OCI-LY3 (cell line): Measurements from ENCODE around the gene PRXL2A.
"Not testable (repeated sequence)": the region's sequence is repeated elsewhere in the genome, so short reads cannot be mapped to it uniquely, and the experiment has no call there.

Experiments used
- H2AFZ ChIP-seq: fragments of 200-600, 300-600 bp; shearing (Covaris generic); 2 replicates; pipeline ENCODE4 v1.6.0; 2014; ENCODE audit warnings: antibody characterized with exemption, low read depth, low read length
- H3K27ac ChIP-seq: fragments of 200-600, 300-600 bp; sonication (generic); 2 replicates; pipeline ENCODE4 v1.5.1; 2014; ENCODE audit warnings: mild to moderate bottlenecking, low read length, moderate library complexity, mixed read lengths
- H3K27me3 ChIP-seq: fragments of 200-600, 300-600 bp; sonication (generic); 2 replicates; pipeline ENCODE4 v1.6.1; 2014; ENCODE audit warnings: low read depth, low read length, mixed read lengths
- H3K36me3 ChIP-seq: fragments of 200-600, 300-600 bp; sonication (generic); replicated peaks from 2 replicates; pipeline ENCODE3; 2014; ENCODE audit warnings: low read depth, low read length, mixed read lengths
- H3K4me1 ChIP-seq: fragments of 300-600, 200-600 bp; sonication (generic); 2 replicates; pipeline ENCODE4 v1.6.1; 2014; ENCODE audit warnings: low read length, mixed read lengths
- H3K4me2 ChIP-seq: fragments of 200-600, 300-600 bp; sonication (generic); 2 replicates; pipeline ENCODE4 v1.6.1; 2014; ENCODE audit warnings: low read length, mixed read lengths
- H3K4me3 ChIP-seq: fragments of 300-600, 200-600 bp; sonication (generic); 2 replicates; pipeline ENCODE4 v1.5.1; 2014; ENCODE audit warnings: antibody characterized with exemption, mild to moderate bottlenecking, low read length, moderate library complexity
- H3K79me2 ChIP-seq: fragments of 300-600, 200-600 bp; shearing (Covaris generic); 2 replicates; pipeline ENCODE4 v1.6.1; 2014; ENCODE audit warnings: mild to moderate bottlenecking, low read length, mixed read lengths
- H3K9ac ChIP-seq: fragments of 300-600, 200-600 bp; shearing (Covaris generic); 2 replicates; pipeline ENCODE4 v1.6.0; 2014; ENCODE audit warnings: mild to moderate bottlenecking, low read length, moderate library complexity
- H3K9me3 ChIP-seq: fragments of 200-600, 300-600 bp; shearing (Covaris generic); 2 replicates; pipeline ENCODE4 v1.6.1; 2014; ENCODE audit warnings: low read length, mixed read lengths; ENCODE audit not compliant: insufficient read depth
- H4K20me1 ChIP-seq: fragments of 200-600, 300-600 bp; sonication (generic); 2 replicates; pipeline ENCODE4 v1.6.1; 2016; ENCODE audit warnings: low read length, mixed read lengths; ENCODE audit not compliant: insufficient read depth
- EZH2phosphoT487 ChIP-seq: fragments of 200-600 bp; shearing (Covaris generic); IDR thresholded peaks from 2 replicates; pipeline ENCODE4 v1.6.1; 2018; ENCODE audit warnings: antibody characterized with exemption, mixed run types, low read depth
- TF ChIP-seq, protein P1 (sequence below): fragments of 200-600, 300-600 bp; sonication (generic); IDR thresholded peaks from 2 replicates; pipeline ENCODE4 v1.5.1; 2014; ENCODE audit warnings: antibody characterized with exemption, low read length, low read depth

Gene PRXL2A

GRCh38 chr10:80416479-80417098 lies 8.2 kb downstream of the PRXL2A start:
- peaks cover 7% of the 10 kb centered on the region for H3K4me1 ChIP-seq

DNA sequence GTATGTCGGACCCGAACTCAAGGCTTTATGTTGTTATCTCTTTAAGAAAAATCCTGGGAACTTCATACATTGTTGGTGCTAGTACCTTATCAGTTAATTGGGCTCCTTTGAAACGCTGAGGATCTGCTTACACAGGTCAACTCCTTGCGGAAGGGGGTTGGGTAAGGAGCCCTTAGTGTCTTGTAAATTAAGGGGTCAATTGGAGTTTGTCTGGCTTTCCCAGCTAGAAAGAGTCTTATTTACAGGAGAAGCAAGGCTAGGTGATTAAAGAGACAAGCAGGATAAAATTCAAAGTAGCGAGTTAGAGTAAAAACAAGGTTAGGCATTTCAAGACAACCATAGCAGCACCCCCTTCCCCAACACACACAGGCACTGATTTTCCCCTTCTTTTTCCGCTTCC lies 8.9 kb downstream of the PRXL2A start:
- H3K9ac ChIP-seq, H2AFZ ChIP-seq, H3K79me2 ChIP-seq, H3K4me3 ChIP-seq, H3K27ac ChIP-seq, H4K20me1 ChIP-seq, H3K9me3 ChIP-seq, H3K4me2 ChIP-seq, H3K27me3 ChIP-seq, H3K36me3 ChIP-seq: not testable (repeated sequence)
- H3K4me1 ChIP-seq, result peaks cover 13% of the 10 kb centered on the region

More at GRCh38 chr10:80416479-80417098, 8.2 kb downstream of the PRXL2A start:
- Histone ChIP-seq H2AFZ (no peak overlapping the region), H3K27me3 (no peaks in the 10 kb centered on the region), H4K20me1 (no peaks in the 10 kb centered on the region), H3K4me2 (no peak overlapping the region), H3K36me3 (no peaks in the 10 kb centered on the region), H3K4me3 (no peak overlapping the region), H3K79me2 (no peaks in the 10 kb centered on the region), H3K27ac (no peak overlapping the region), H3K9ac (no peak overlapping the region), H3K9me3 (no peaks in the 10 kb centered on the region)
- TF ChIP-seq, protein P1, sequence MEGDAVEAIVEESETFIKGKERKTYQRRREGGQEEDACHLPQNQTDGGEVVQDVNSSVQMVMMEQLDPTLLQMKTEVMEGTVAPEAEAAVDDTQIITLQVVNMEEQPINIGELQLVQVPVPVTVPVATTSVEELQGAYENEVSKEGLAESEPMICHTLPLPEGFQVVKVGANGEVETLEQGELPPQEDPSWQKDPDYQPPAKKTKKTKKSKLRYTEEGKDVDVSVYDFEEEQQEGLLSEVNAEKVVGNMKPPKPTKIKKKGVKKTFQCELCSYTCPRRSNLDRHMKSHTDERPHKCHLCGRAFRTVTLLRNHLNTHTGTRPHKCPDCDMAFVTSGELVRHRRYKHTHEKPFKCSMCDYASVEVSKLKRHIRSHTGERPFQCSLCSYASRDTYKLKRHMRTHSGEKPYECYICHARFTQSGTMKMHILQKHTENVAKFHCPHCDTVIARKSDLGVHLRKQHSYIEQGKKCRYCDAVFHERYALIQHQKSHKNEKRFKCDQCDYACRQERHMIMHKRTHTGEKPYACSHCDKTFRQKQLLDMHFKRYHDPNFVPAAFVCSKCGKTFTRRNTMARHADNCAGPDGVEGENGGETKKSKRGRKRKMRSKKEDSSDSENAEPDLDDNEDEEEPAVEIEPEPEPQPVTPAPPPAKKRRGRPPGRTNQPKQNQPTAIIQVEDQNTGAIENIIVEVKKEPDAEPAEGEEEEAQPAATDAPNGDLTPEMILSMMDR, result no peak
- TF ChIP-seq EZH2phosphoT487, result no peak

GRCh38 chr10:80421050-80421706 lies 12.8 kb downstream of the PRXL2A start:
- Histone ChIP-seq H3K27ac (no peak overlapping the region), H3K4me3 (no peak overlapping the region), H3K9me3 (no peaks in the 10 kb centered on the region), H3K79me2 (no peaks in the 10 kb centered on the region), H3K9ac (no peak overlapping the region), H3K4me2 (peak overlapping the region; percentile 40), H3K27me3 (no peaks in the 10 kb centered on the region), H4K20me1 (no peaks in the 10 kb centered on the region), H2AFZ (peak overlapping the region; percentile 3; the same call in 1 of the 2 replicates), H3K4me1 (peaks cover 14% of the 10 kb centered on the region), H3K36me3 (no peaks in the 10 kb centered on the region)
- TF ChIP-seq, protein P1, result no peak
- TF ChIP-seq EZH2phosphoT487, result no peak

- no peaks in the 10 kb centered on the region for H4K20me1 ChIP-seq
- no peaks in the 10 kb centered on the region for H3K9me3 ChIP-seq
- H2AFZ ChIP-seq, result peak overlapping the region; percentile 3; the same call in 1 of the 2 replicates
- H3K4me2 ChIP-seq, result peak overlapping the region; percentile 40
- peaks cover 14% of the 10 kb centered on the region for H3K4me1 ChIP-seq
- no peak overlapping the region for H3K4me3 ChIP-seq
- no peak overlapping the region for H3K27ac ChIP-seq
- H3K27me3 ChIP-seq, result no peaks in the 10 kb centered on the region
- H3K79me2 ChIP-seq, result no peaks in the 10 kb centered on the region
- no peak overlapping the region for H3K9ac ChIP-seq
- no peaks in the 10 kb centered on the region for H3K36me3 ChIP-seq
- TF ChIP-seq, protein P1, result no peak
- no peak for TF ChIP-seq EZH2phosphoT487
These were observed 13.6 kb downstream of the PRXL2A start for GRCh38 chr10:80421707-80422536.
